PC-3 (cell line): ENCODE results near the gene C11orf58.

Experiments
- CTCF ChIP-seq: fragments of 300-600 bp; sonication (generic); conservative IDR thresholded peaks from 2 replicates; pipeline ENCODE4 v1.5.1; 2017; ENCODE audit warnings: antibody characterized with exemption, low read depth, mild to moderate bottlenecking, low read length
- EZH2 ChIP-seq: fragments of 300-600 bp; sonication (generic); IDR thresholded peaks from one replicate; pipeline ENCODE4 v1.6.1; 2017; ENCODE audit warnings: antibody characterized with exemption, mild to moderate bottlenecking, low read length; ENCODE audit not compliant: unreplicated experiment

GRCh38 chr11:16727806-16728205 lies 10.6 kb upstream of the C11orf58 start:
- no peak for TF ChIP-seq EZH2
- no peak for TF ChIP-seq CTCF
